Measurements from ENCODE around the gene MEGF8.

DNA sequence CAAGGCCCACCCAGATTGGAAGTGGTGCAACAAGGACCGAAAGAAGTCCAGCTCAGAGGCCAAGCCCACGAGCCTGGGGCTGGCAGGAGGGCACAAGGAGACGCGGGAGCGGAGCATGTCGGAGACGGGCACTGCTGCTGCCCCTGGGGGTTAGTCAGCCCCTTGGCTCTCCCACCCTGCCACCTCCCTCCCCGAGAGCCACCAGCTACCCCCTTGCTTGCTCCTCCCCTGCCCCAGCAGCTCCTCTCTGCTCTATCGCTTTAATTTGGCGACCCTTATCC, 37.7 kb upstream of the MEGF8 start:
- TF ChIP-seq, protein P1, sequence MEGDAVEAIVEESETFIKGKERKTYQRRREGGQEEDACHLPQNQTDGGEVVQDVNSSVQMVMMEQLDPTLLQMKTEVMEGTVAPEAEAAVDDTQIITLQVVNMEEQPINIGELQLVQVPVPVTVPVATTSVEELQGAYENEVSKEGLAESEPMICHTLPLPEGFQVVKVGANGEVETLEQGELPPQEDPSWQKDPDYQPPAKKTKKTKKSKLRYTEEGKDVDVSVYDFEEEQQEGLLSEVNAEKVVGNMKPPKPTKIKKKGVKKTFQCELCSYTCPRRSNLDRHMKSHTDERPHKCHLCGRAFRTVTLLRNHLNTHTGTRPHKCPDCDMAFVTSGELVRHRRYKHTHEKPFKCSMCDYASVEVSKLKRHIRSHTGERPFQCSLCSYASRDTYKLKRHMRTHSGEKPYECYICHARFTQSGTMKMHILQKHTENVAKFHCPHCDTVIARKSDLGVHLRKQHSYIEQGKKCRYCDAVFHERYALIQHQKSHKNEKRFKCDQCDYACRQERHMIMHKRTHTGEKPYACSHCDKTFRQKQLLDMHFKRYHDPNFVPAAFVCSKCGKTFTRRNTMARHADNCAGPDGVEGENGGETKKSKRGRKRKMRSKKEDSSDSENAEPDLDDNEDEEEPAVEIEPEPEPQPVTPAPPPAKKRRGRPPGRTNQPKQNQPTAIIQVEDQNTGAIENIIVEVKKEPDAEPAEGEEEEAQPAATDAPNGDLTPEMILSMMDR (IDR thresholded peaks at IDR 0.05 in 2 of 3, conservative IDR thresholded peaks at IDR 0.05 in 1 of 3; ENCODE audit: insufficient read depth in 2 of 3, low read depth in 1 of 3, low read length in 3 of 3) = no peak
- TF ChIP-seq CTBP1 (IDR thresholded peaks at IDR 0.05; ENCODE audit: borderline replicate concordance) (no peak), TCF7L2 (IDR thresholded peaks at IDR 0.05; ENCODE audit: low read depth, low read length) (no peak), SRSF1 (IDR thresholded peaks at IDR 0.05; ENCODE audit: low read depth, low read length) (no peak), BCL6 (CRISPR knock-in tag; IDR thresholded peaks at IDR 0.05) (no peak), POLR2A (conservative IDR thresholded peaks at IDR 0.05) (no peak), EP300 (IDR thresholded peaks at IDR 0.05; ENCODE audit: low read length) (no peak)
- TF ChIP-seq, protein P2, sequence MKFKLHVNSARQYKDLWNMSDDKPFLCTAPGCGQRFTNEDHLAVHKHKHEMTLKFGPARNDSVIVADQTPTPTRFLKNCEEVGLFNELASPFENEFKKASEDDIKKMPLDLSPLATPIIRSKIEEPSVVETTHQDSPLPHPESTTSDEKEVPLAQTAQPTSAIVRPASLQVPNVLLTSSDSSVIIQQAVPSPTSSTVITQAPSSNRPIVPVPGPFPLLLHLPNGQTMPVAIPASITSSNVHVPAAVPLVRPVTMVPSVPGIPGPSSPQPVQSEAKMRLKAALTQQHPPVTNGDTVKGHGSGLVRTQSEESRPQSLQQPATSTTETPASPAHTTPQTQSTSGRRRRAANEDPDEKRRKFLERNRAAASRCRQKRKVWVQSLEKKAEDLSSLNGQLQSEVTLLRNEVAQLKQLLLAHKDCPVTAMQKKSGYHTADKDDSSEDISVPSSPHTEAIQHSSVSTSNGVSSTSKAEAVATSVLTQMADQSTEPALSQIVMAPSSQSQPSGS (CRISPR knock-in tag; IDR thresholded peaks at IDR 0.05) = no peak
- TF ChIP-seq, protein P3, sequence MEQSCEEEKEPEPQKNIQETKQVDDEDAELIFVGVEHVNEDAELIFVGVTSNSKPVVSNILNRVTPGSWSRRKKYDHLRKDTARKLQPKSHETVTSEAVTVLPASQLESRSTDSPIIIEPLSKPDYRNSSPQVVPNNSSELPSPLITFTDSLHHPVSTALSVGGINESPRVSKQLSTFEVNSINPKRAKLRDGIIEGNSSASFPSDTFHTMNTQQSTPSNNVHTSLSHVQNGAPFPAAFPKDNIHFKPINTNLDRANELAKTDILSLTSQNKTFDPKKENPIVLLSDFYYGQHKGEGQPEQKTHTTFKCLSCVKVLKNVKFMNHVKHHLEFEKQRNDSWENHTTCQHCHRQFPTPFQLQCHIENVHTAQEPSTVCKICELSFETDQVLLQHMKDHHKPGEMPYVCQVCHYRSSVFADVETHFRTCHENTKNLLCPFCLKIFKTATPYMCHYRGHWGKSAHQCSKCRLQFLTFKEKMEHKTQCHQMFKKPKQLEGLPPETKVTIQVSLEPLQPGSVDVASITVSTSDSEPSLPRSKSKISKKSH (CRISPR knock-in tag; IDR thresholded peaks at IDR 0.05) = no peak
- TF ChIP-seq, protein P4, sequence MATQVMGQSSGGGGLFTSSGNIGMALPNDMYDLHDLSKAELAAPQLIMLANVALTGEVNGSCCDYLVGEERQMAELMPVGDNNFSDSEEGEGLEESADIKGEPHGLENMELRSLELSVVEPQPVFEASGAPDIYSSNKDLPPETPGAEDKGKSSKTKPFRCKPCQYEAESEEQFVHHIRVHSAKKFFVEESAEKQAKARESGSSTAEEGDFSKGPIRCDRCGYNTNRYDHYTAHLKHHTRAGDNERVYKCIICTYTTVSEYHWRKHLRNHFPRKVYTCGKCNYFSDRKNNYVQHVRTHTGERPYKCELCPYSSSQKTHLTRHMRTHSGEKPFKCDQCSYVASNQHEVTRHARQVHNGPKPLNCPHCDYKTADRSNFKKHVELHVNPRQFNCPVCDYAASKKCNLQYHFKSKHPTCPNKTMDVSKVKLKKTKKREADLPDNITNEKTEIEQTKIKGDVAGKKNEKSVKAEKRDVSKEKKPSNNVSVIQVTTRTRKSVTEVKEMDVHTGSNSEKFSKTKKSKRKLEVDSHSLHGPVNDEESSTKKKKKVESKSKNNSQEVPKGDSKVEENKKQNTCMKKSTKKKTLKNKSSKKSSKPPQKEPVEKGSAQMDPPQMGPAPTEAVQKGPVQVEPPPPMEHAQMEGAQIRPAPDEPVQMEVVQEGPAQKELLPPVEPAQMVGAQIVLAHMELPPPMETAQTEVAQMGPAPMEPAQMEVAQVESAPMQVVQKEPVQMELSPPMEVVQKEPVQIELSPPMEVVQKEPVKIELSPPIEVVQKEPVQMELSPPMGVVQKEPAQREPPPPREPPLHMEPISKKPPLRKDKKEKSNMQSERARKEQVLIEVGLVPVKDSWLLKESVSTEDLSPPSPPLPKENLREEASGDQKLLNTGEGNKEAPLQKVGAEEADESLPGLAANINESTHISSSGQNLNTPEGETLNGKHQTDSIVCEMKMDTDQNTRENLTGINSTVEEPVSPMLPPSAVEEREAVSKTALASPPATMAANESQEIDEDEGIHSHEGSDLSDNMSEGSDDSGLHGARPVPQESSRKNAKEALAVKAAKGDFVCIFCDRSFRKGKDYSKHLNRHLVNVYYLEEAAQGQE (IDR thresholded peaks at IDR 0.05; ENCODE audit: borderline replicate concordance) = no peak
- TF ChIP-seq, protein P4 (CRISPR knock-in tag; IDR thresholded peaks at IDR 0.05; ENCODE audit: low read depth) = no peak

All from K562 (cell line).